ENCODE data around the gene TSG101.

TSG101 gene, protein sequence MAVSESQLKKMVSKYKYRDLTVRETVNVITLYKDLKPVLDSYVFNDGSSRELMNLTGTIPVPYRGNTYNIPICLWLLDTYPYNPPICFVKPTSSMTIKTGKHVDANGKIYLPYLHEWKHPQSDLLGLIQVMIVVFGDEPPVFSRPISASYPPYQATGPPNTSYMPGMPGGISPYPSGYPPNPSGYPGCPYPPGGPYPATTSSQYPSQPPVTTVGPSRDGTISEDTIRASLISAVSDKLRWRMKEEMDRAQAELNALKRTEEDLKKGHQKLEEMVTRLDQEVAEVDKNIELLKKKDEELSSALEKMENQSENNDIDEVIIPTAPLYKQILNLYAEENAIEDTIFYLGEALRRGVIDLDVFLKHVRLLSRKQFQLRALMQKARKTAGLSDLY

DNA sequence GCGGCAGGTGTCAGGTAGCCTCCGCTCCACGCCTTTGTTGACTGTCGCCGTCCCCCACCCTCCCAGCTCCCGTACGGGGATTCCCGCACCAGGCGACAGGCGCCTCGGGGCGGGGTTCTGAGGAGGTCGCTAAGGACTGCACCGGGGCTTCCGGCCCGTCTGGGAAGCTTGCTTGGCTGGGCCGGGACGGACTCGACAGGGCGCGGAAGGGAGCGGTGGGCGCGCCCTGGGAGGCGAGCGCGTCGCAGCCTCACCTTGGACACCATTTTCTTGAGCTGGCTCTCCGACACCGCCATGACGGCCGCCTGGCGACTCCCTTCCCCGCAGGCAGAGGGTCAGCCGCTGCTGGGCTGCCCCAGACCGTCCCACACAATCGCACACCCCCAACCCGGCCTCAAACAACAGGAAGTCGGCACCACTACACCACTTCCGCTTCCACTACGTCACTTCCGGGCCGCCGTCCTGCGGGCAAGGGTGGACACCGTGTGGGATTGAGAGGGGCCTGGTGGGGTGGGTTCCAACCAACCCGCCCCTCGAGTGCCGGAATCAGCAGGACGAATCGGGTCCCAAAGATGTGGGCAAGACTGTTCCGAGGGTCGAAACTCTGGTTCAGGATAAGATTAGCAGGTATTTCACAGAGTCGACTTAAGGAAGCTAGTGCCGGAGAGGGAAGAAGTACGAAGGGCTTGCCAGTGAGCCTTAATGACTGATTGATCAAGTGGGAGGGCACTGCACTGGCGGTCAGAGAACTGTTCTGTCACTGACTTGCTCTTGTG lies at the start of gene TSG101:
Gene TSG101, minus strand, starts transcription at position 422 of the 776 bp plus-strand sequence. Its CDS starts 126 bp downstream, at position 296.
- Histone ChIP-seq H3K9ac (ENCODE audit: low read depth, low read length) (peak within 1 kb of the TSS; percentile 97), H3K36me3 (ENCODE audit: control insufficient read depth, insufficient read depth, low read length) (peaks cover 6% of the 10 kb centered on the region; the same call in 1 of the 2 replicates), H3K27me3 (ENCODE audit: control insufficient read depth, insufficient read depth, low read length) (no peaks in the 10 kb centered on the region), H3K4me1 (ENCODE audit: control insufficient read depth, insufficient read depth, low read length) (0 out of 2 replicates have a peak, but pooled peaks cover 8% of the 10 kb centered on the region), H3K27ac (ENCODE audit: low read depth, low read length) (peak within 1 kb of the TSS; percentile 99), H3K9me3 (ENCODE audit: control insufficient read depth, insufficient read depth, low read length) (no peaks in the 10 kb centered on the region), H3K4me3 (ENCODE audit: low read depth, low read length) (peak within 1 kb of the TSS; percentile 96)

DNA sequence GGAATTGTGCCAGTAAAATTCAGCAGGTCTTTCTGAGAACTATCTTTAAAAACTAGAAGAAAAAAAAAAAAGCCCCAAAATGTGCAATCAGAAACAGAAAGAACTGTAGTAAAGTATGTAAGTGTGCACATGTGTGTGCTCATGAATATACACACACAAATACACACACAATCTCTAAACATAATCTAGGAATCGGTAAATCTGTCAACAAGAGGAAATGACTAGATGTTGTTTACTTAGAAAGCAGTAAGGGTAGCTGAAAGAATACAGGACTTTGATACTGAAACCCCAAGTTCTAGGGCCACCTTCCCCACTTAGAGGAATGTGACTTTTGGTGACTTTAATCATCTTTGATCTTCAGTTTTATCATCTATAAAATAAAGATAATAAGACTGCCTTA lies 48.6 kb upstream of the TSG101 start:
- Histone ChIP-seq H3K4me1 (ENCODE audit: control insufficient read depth, insufficient read depth, low read length) (peaks cover 5% of the 10 kb centered on the region; the same call in 1 of the 2 replicates), H3K4me3 (ENCODE audit: low read depth, low read length) (no peak overlapping the region), H3K27me3 (ENCODE audit: control insufficient read depth, insufficient read depth, low read length) (no peaks in the 10 kb centered on the region), H3K9me3 (ENCODE audit: control insufficient read depth, insufficient read depth, low read length) (no peaks in the 10 kb centered on the region), H3K36me3 (ENCODE audit: control insufficient read depth, insufficient read depth, low read length) (peaks cover 15% of the 10 kb centered on the region), H3K27ac (ENCODE audit: low read depth, low read length) (no peak overlapping the region), H3K9ac (ENCODE audit: low read depth, low read length) (no peak overlapping the region)

DNA sequence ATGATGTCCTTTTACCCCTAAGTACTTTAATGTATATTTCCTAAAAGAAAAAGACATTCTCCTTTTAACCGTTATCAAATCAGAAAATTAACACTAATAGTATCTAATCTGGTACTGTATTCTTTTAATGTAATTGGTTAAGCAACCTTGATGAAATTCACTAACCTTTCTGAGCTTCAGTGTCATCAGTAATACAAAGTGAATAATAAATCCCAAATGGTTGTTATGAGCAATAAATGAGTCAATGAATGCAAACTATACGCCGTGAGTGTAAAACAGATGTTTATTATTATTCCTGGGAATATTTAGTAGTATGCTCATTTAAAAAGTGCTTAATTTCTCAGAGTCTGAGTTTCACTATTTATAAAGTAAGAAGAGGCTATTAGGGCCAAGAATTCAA lies 40.3 kb upstream of the TSG101 start:
- H3K4me1 ChIP-seq (ENCODE audit: control insufficient read depth, insufficient read depth, low read length): 0 out of 2 replicates have a peak, but pooled peaks cover 5% of the 10 kb centered on the region
- peaks cover 23% of the 10 kb centered on the region; the same call in 1 of the 2 replicates for H3K36me3 ChIP-seq (ENCODE audit: control insufficient read depth, insufficient read depth, low read length)
- no peaks in the 10 kb centered on the region for H3K27me3 ChIP-seq (ENCODE audit: control insufficient read depth, insufficient read depth, low read length)
- no peak overlapping the region for H3K27ac ChIP-seq (ENCODE audit: low read depth, low read length)
- no peak overlapping the region for H3K9ac ChIP-seq (ENCODE audit: low read depth, low read length)
- H3K9me3 ChIP-seq (ENCODE audit: control insufficient read depth, insufficient read depth, low read length): no peaks in the 10 kb centered on the region
- H3K4me3 ChIP-seq (ENCODE audit: low read depth, low read length): no peak overlapping the region

DNA sequence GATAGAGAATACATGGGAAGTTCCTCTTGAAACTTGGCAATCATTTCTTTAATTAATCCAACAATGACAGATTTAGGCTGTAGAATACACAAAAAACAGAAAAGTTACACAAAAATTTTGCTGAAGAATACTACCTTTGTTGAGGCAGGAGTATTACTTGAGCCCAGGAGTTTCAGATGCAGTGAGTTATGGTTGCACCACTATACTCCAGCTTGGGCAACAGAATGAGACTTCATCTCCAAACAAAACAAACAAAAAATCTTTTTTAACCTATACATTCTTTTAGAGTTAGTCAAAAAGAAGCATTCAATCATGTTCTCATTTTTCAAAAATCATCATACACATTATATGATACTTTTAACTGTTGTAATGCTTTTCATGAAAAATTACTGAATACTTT lies 39.7 kb upstream of the TSG101 start:
- Histone ChIP-seq H3K27ac (ENCODE audit: low read depth, low read length) (no peak overlapping the region), H3K4me1 (ENCODE audit: control insufficient read depth, insufficient read depth, low read length) (0 out of 2 replicates have a peak, but pooled peaks cover 5% of the 10 kb centered on the region), H3K36me3 (ENCODE audit: control insufficient read depth, insufficient read depth, low read length) (peaks cover 23% of the 10 kb centered on the region; the same call in 1 of the 2 replicates), H3K9me3 (ENCODE audit: control insufficient read depth, insufficient read depth, low read length) (no peaks in the 10 kb centered on the region), H3K27me3 (ENCODE audit: control insufficient read depth, insufficient read depth, low read length) (no peaks in the 10 kb centered on the region), H3K4me3 (ENCODE audit: low read depth, low read length) (no peak overlapping the region), H3K9ac (ENCODE audit: low read depth, low read length) (no peak overlapping the region)

DNA sequence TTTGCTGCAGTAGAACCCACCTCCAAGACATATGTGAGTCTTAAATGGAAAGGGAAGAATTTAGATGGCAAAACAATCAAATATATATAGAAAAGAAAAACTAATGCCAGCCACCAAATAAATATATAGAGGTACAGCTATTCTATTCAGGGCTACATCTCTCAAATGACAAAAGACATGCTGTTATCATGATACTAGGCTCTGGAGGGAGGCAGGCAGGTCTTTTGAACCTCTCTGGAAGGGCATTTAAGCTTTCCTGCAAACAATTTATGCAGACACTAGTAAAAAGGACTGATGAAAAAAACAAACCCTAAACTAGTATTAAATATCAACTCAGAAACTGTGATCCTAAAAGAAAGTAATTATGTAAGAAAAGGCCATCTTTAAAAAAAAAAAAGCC lies 37.4 kb upstream of the TSG101 start:
- Histone ChIP-seq H3K9ac (ENCODE audit: low read depth, low read length) (no peak overlapping the region), H3K4me1 (ENCODE audit: control insufficient read depth, insufficient read depth, low read length) (0 out of 2 replicates have a peak, but pooled peaks cover 5% of the 10 kb centered on the region), H3K36me3 (ENCODE audit: control insufficient read depth, insufficient read depth, low read length) (0 out of 2 replicates have a peak, but pooled peaks cover 10% of the 10 kb centered on the region), H3K9me3 (ENCODE audit: control insufficient read depth, insufficient read depth, low read length) (no peaks in the 10 kb centered on the region), H3K4me3 (ENCODE audit: low read depth, low read length) (no peak overlapping the region; the same call in 1 of the 2 replicates), H3K27ac (ENCODE audit: low read depth, low read length) (no peak overlapping the region), H3K27me3 (ENCODE audit: control insufficient read depth, insufficient read depth, low read length) (no peaks in the 10 kb centered on the region)

DNA sequence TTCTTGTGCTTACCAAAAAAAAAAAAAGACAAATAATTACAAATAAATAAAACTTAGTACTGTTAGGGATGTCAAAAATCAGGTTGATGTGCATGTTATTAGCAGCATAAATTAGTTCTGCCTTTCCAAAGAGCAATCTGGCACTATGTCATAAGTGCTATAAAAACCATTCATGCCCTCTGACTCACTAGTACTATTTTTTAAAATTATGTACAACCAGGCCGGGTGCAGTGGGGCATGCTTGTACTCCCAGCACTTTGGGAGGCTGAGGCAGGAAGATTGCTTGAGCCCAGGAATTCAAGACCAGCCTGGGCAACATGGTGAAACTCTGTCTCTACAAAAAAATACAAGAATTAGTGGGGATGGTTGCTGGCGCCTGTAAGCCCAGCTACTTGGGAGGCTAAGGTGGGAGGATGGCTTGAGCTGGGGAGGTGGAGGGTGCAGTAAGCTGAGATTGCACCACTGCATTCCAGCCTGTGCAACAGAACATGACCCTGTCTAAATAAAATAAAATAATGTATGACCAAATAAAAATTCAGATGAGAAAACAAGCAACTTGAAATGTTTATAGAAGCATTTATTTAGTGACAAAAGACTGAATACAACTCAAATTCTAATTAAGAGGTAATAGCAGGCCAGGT lies 36.5 kb upstream of the TSG101 start:
- no peaks in the 10 kb centered on the region for H3K9me3 ChIP-seq (ENCODE audit: control insufficient read depth, insufficient read depth, low read length)
- H3K27ac ChIP-seq (ENCODE audit: low read depth, low read length): no peak overlapping the region
- peaks cover 11% of the 10 kb centered on the region; the same call in 1 of the 2 replicates for H3K36me3 ChIP-seq (ENCODE audit: control insufficient read depth, insufficient read depth, low read length)
- no peaks in the 10 kb centered on the region for H3K27me3 ChIP-seq (ENCODE audit: control insufficient read depth, insufficient read depth, low read length)
- no peak overlapping the region for H3K9ac ChIP-seq (ENCODE audit: low read depth, low read length)
- no peak overlapping the region for H3K4me3 ChIP-seq (ENCODE audit: low read depth, low read length)
- H3K4me1 ChIP-seq (ENCODE audit: control insufficient read depth, insufficient read depth, low read length): 0 out of 2 replicates have a peak, but pooled peaks cover 5% of the 10 kb centered on the region

DNA sequence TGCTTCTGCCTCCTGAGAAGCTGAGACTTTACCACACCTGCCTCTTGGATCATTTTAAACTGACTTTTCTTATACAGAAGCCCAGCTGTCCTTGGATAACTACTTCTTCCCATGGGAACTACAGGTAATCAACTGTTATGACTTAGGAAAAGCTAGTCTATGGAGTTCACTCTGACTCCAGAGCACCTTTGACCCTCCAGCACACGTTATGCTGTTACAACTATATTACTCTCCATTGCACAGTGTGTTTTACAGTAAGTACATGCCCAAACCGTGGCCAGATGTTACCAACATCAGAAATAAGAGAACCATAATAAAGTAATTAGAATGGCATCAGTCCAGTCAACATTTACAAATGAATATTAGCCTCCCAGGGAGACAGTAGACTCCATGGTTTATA lies 21.3 kb upstream of the TSG101 start:
- Histone ChIP-seq H3K9me3 (ENCODE audit: control insufficient read depth, insufficient read depth, low read length) (no peaks in the 10 kb centered on the region), H3K4me3 (ENCODE audit: low read depth, low read length) (no peak overlapping the region), H3K27ac (ENCODE audit: low read depth, low read length) (no peak overlapping the region), H3K4me1 (ENCODE audit: control insufficient read depth, insufficient read depth, low read length) (no peaks in the 10 kb centered on the region), H3K27me3 (ENCODE audit: control insufficient read depth, insufficient read depth, low read length) (no peaks in the 10 kb centered on the region), H3K9ac (ENCODE audit: low read depth, low read length) (no peak overlapping the region), H3K36me3 (ENCODE audit: control insufficient read depth, insufficient read depth, low read length) (peaks cover 7% of the 10 kb centered on the region; the same call in 1 of the 2 replicates)

DNA sequence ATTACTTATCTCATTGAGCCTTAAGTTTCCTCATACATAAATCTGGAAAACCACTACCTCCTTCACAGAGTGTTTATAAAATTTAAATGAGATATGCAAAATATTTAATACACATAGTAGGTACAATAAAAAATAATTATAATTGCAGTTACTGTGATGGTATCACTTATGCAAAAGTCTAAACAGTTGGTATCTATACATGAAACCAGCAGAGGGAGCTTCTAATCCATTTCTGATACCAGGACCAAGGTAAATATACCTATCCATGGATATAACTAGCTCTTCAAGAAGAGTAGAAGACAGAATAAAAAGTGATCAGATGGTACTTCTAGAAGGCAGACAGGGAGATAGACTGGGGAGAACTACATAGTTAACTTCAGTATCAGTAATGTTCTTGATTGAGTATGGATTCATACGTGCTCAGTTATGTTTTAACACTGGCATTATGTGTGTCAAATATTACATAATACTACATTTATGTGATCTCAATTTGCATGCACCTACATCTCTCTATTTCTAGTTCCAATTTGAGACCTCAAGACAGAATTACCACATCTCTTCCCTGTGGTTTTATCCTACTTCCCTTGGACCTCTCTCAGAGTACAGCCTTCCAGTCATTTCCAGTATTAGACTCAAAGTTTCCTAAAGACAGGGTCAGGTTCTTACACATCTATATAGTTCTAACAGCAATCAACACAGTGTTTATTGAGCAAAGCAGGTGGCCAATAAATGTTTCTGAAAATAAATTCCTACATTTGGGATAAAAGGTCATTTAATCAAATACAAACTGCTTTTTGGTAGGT lies 13.7 kb upstream of the TSG101 start:
- Histone ChIP-seq H3K36me3 (ENCODE audit: control insufficient read depth, insufficient read depth, low read length) (0 out of 2 replicates have a peak, but pooled peaks cover 4% of the 10 kb centered on the region), H3K27ac (ENCODE audit: low read depth, low read length) (no peak overlapping the region), H3K27me3 (ENCODE audit: control insufficient read depth, insufficient read depth, low read length) (no peaks in the 10 kb centered on the region), H3K4me1 (ENCODE audit: control insufficient read depth, insufficient read depth, low read length) (no peaks in the 10 kb centered on the region), H3K9ac (ENCODE audit: low read depth, low read length) (no peak overlapping the region), H3K4me3 (ENCODE audit: low read depth, low read length) (no peak overlapping the region), H3K9me3 (ENCODE audit: control insufficient read depth, insufficient read depth, low read length) (no peaks in the 10 kb centered on the region)

DNA sequence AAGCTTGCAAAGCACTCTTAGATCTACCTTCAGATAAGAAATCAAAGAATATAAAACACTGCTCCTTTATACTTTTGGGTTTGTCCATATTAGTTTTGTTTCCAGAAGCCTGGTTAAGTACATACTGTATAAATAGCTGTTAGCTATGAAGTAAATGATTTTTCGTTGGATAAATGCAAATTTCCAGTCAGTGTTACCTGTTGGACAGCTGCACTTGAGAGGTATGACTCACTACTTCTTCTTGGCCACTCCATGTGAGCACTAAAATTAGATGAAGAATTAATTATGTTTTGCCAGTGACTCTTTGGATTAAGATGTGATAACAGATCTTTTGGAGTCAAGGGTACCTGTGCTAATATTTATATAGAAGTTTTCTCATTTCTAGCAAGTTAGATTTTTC lies 9.5 kb upstream of the TSG101 start:
- Histone ChIP-seq H3K36me3 (ENCODE audit: control insufficient read depth, insufficient read depth, low read length) (no peaks in the 10 kb centered on the region), H3K27ac (ENCODE audit: low read depth, low read length) (no peak overlapping the region), H3K9ac (ENCODE audit: low read depth, low read length) (no peak overlapping the region), H3K4me1 (ENCODE audit: control insufficient read depth, insufficient read depth, low read length) (no peaks in the 10 kb centered on the region), H3K27me3 (ENCODE audit: control insufficient read depth, insufficient read depth, low read length) (no peaks in the 10 kb centered on the region), H3K4me3 (ENCODE audit: low read depth, low read length) (no peak overlapping the region), H3K9me3 (ENCODE audit: control insufficient read depth, insufficient read depth, low read length) (no peaks in the 10 kb centered on the region)

DNA sequence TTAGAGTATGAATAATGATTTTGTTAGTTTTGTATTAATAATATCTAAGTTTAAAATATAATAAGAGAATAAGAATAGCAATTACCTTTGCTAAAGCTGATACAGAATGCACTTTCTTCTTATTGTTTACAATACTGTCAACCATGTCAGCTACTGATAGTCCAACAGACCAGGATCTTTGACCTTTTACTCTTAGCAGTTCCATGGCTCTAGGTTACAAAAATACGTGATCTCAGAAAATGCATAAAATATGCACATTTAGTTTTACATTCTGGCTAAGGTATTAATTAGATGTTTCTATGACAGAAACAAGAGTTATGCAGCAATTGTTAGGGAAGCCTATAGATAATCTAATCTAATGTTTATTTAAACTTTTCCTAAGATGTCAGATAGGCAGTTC lies 7.5 kb upstream of the TSG101 start:
- no peak overlapping the region for H3K27ac ChIP-seq (ENCODE audit: low read depth, low read length)
- no peaks in the 10 kb centered on the region for H3K36me3 ChIP-seq (ENCODE audit: control insufficient read depth, insufficient read depth, low read length)
- no peaks in the 10 kb centered on the region for H3K4me1 ChIP-seq (ENCODE audit: control insufficient read depth, insufficient read depth, low read length)
- H3K9me3 ChIP-seq (ENCODE audit: control insufficient read depth, insufficient read depth, low read length): no peaks in the 10 kb centered on the region
- no peak overlapping the region for H3K4me3 ChIP-seq (ENCODE audit: low read depth, low read length)
- H3K27me3 ChIP-seq (ENCODE audit: control insufficient read depth, insufficient read depth, low read length): no peaks in the 10 kb centered on the region
- no peak overlapping the region for H3K9ac ChIP-seq (ENCODE audit: low read depth, low read length)
